ENCODE results near the gene USP33. TPM values are rescaled to one million over a fixed set of nuclear protein-coding genes. Genes with fewer than 3 reads are reported as not detected.

USP33 gene
- total and polyA plus RNA-seq, 2 of the 8 experiments (the other 6 are each of a cell fraction or from before 2014, with no cell fraction given), result 20.0 to 55.5 TPM

DNA sequence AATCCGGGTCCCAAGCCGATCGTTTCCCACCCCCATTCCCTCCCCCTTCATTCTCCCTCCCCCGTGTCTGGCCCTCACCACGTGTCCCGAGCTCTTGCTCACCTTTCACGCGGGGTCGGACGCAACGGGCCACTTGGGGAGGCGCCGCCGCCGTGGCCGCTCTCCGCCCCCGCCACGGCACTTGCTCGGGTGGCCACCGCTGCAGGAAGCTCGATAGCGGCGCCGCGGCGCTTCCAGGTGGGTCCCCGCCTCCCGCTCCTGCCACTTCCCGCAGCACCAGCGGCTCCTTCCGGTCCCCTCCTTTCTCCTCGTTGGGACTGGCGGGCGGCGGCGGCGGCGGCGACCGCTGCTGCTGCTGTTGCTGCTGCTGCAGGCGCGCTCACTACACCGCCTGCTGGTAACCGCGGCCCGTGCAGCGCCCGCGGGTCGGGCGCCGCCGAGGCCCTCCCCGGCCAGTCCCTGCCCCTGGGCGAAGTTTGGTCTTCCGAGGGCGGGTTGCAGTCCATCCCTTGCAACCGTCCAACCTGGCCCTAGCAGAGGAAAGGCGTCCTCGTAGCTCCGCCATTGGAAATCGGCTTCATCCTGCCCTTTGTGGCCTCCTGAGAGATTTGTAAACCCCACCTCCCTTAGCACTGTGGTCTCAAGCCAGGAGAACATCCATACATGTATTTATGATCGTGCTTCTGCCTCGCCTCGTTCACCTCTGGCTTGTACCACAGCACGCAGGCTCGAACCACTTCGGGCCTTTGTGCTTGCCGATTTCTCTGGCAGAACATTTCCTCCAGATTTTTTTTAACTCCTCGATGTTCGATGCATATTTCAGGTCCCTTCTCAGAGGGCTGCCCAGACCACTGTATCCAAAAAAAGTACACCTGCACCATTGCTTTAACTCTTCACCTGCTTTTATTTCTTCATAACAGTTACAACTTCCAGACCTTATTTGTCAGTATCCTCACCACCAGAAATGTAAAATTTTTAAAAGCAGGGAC, 76.2 kb downstream of the USP33 start:
- Histone ChIP-seq H2AFZ (ENCODE audit: low read length) (peak overlapping the region; percentile 91), H3K27me3 (replicated peaks in 1 of 4; ENCODE audit: control insufficient read depth in 3 of 4, extremely low read depth in 1 of 4, insufficient read depth in 3 of 4, low read length in 3 of 4) (no peaks in the 10 kb centered on the region), H3K36me3 (ENCODE audit: control insufficient read depth in 2 of 4, insufficient read depth in 4 of 4, low read length in 3 of 4) (no peaks in the 10 kb centered on the region), H3K23me2 (ENCODE audit: low read depth, low read length) (peaks cover 4% of the 10 kb centered on the region), H3K79me2 (ENCODE audit: control insufficient read depth in 1 of 2, insufficient read depth in 2 of 2, low read length in 2 of 2) (peaks cover 12 to 39% of the 10 kb centered on the region in 2 experiments), H4K20me1 (replicated peaks in 1 of 2; ENCODE audit: control insufficient read depth in 1 of 2, insufficient read depth in 2 of 2, low read length in 2 of 2) (peaks cover 0 to 3% of the 10 kb centered on the region in 2 experiments), H3K9ac (replicated peaks in 1 of 4; ENCODE audit: extremely low read depth in 1 of 4, low read depth in 3 of 4, low read length in 3 of 4) (peak overlapping the region; percentile 90 to 100 (median 96)), H3K4ac (replicated peaks; ENCODE audit: insufficient read length, low read depth, low read length) (peak overlapping the region; percentile 100), H2AK5ac (ENCODE audit: low read depth, low read length) (peak overlapping the region; percentile 89; the same call in 1 of the 2 replicates), H3K4me3 (ENCODE audit: extremely low read depth in 1 of 4, insufficient read depth in 2 of 4, low read depth in 3 of 4, low read length in 4 of 4) (peak overlapping the region; percentile 74 to 98 (median 92)), H3K18ac (ENCODE audit: extremely low read depth, low read length) (peak overlapping the region; percentile 96), H2BK12ac (ENCODE audit: low read depth, low read length) (peak overlapping the region; percentile 68; the same call in 1 of the 2 replicates), H2BK20ac (ENCODE audit: low read length) (no peak overlapping the region), H3K4me2 (ENCODE audit: insufficient read depth in 1 of 2, low read depth in 2 of 2, low read length in 2 of 2) (peak overlapping the region; percentile 85 to 86), H4K91ac (replicated peaks; ENCODE audit: insufficient read length, low read length) (peak overlapping the region; percentile 96), H3K56ac (replicated peaks; ENCODE audit: insufficient read length, low read depth, low read length) (peak overlapping the region; percentile 97), H3K27ac (ENCODE audit: low read depth, low read length) (peak overlapping the region; percentile 95), H4K8ac (ENCODE audit: extremely low read depth, insufficient read depth, low read length) (peak overlapping the region; percentile 100), H2BK15ac (ENCODE audit: low read length) (no peak overlapping the region), H4K5ac (ENCODE audit: insufficient read length, low read depth, low read length) (peak overlapping the region; percentile 99), H3K4me1 (replicated peaks in 1 of 4; ENCODE audit: control insufficient read depth in 3 of 4, insufficient read depth in 4 of 4, low read length in 3 of 4) (no peaks in the 10 kb centered on the region; a peak in 2 of 7 replicates), H3K23ac (ENCODE audit: insufficient read length) (no peak overlapping the region), H3K14ac (ENCODE audit: insufficient read length) (no peak overlapping the region), H2BK5ac (ENCODE audit: low read depth, low read length) (peak overlapping the region; percentile 96), H2BK120ac (replicated peaks; ENCODE audit: low read depth, low read length) (peak overlapping the region; percentile 91), H3K9me3 (ENCODE audit: insufficient read depth in 2 of 2, low read depth in 1 of 2, low read length in 1 of 2) (no peaks in the 10 kb centered on the region), H3K79me1 (ENCODE audit: low read depth, low read length) (no peaks in the 10 kb centered on the region; the same call in 1 of the 2 replicates)
- FAIRE-seq (no peak), DNase-seq (ENCODE audit: low read depth in 1 of 2, low spot score in 2 of 2) (peak; percentile 75 to 90)
- ChIA-PET CTCF (ENCODE audit: partially characterized antibody) (interaction anchor here (1.6 kb wide), 1 partner anchor 19 kb away, joined by 5 read pairs; no protein-coding TSS in a partner anchor), POLR2A (ENCODE audit: partially characterized antibody) (interaction anchor here (0.7 to 3.2 kb wide), 15 partner anchors 9 to 1731 kb away, joined by 3 to 57 read pairs (median 3); partner anchors contain the start of genes NEXN and USP33)
- 2% methylated on average over 64 of the region's 72 CpGs; no CpG with 5 or more reads in 1 of the 2 experiments for WGBS, 2 experiments (ENCODE audit: extremely low coverage in 1 of 2, insufficient coverage in 1 of 2, insufficient read length in 1 of 2, insufficient replicate concordance in 2 of 2, low coverage in 1 of 2, low lambda C conversion rate in 2 of 2, missing lambda C conversion rate in 1 of 2)
- peak; percentile 69 for TF ChIP-seq TAF7 (optimal IDR thresholded peaks at IDR 0.05; ENCODE audit: borderline replicate concordance, low read depth, low read length)
- peak; percentile 54 to 69 for TF ChIP-seq RAD21 (IDR thresholded peaks at IDR 0.05 in 1 of 2, conservative IDR thresholded peaks at IDR 0.05 in 1 of 2; ENCODE audit: low read depth in 2 of 2, low read length in 2 of 2)
- TF ChIP-seq CTCF (IDR thresholded peaks at IDR 0.05; ENCODE audit: control extremely low read depth in 1 of 3, insufficient read depth in 1 of 3, low read depth in 1 of 3, low read length in 3 of 3), result peak; percentile 70 to 83 (median 75)
- no peak for TF ChIP-seq JUN (IDR thresholded peaks at IDR 0.05; ENCODE audit: low read depth, low read length)
- TF ChIP-seq MAX (IDR thresholded peaks at IDR 0.05), result peak; percentile 37; the same call in 1 of the 2 replicates

All from H1 (cell line).